Anterior cingulate cortex (tissue), 58 donors: Measurements from ENCODE around the gene DNAH6.
"Not testable (repeated sequence)": the region's sequence is repeated elsewhere in the genome, so short reads cannot be mapped to it uniquely, and the experiment has no call there.

Experiments
- DNase-seq, 58 donors: peaks; one replicate each; lab custom pipeline; 2025; lab: John Stamatoyannopoulos, UW

Gene DNAH6, protein sequence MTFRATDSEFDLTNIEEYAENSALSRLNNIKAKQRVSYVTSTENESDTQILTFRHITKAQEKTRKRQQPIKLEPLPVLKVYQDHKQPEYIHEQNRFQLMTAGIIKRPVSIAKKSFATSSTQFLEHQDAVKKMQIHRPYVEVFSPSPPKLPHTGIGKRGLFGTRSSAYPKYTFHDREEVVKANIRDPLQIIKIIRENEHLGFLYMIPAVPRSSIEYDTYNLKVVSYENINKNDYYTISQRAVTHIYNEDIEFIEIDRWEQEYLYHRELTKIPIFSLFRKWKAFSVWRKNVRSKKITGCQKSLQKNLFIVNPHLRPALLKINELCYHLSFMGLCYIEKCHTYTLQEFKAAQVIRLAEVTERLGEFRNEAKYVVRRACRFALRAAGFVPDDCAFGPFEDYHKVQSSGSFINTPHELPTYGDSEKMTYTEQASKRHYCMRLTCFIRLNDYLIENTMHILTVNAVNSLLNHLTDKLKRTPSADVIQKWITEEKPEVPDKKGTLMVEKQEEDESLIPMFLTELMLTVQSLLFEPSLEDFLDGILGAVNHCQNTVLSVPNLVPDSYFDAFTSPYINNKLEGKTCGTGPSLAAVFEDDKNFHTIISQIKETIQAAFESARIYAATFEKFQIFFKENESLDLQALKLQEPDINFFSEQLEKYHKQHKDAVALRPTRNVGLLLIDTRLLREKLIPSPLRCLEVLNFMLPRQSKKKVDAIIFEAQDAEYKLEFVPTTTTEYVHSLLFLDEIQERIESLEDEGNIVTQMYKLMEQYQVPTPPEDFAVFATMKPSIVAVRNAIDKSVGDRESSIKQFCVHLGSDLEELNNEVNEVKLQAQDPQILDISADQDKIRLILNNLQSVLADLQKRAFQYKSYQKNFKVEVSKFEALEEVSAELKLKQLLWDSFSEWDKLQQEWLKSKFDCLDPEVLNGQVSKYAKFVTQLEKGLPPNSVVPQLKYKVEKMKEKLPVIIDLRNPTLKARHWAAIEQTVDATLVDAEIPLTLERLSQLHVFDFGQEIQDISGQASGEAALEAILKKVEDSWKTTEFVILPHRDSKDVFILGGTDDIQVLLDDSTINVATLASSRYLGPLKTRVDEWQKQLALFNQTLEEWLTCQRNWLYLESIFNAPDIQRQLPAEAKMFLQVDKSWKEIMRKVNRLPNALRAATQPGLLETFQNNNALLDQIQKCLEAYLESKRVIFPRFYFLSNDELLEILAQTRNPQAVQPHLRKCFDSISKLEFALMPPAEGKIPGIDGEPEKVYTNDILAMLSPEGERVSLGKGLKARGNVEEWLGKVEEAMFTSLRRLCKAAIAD (N-terminal part only)

GRCh38 chr2:84516234-84516986 lies at the start of gene DNAH6:
Gene DNAH6 (plus strand): TSS chr2:84516498. CDS start chr2:84517827, 1,329 bp downstream.
- DNase-seq, result peak; percentile 38 to 96 (median 86)

DNA sequence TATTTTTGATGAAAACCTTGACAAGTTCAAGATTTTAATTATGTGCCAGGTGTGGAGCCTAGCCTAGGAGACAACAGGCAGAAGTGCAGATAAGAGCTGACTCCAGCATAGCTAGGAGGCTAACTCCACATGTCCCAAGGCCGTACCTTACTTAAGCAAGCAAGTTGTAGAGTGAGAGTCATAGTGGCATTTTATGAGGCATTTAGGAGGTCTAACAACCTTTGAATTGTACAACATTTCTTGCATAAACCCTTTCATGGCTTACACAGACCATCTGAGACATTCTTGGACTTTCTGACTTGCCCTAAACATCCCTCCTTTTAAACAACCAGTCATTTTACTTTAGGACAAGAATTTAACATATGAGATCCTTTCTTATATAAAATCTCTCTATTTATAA lies 48.9 kb upstream of the DNAH6 start:
- no peak for DNase-seq

- DNase-seq, result not testable (repeated sequence)
Measured at GRCh38 chr2:84472423-84472822, 43.9 kb upstream of the DNAH6 start.

GRCh38 chr2:84472856-84473565 lies 43.3 kb upstream of the DNAH6 start:
- DNase-seq, result no peak

DNA sequence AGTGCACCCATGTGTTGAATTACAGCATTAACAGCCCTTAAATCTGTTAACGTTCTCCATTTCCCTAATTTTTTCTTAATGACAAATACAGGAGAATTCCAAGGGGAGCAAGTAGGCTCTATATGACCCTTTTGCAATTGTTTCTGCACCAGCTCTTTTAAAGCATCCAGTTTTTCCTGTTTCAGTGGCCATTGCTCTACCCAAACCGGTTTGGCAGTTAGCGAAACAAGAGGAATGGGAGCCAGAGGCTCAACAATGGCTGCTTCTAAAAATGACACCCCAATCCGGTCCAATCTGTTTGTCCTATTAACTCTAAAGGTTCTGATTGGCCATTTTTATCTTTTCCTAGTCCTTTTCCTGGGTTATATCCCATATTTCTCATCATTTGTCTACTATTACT lies 42.1 kb upstream of the DNAH6 start:
- no peak for DNase-seq

DNA sequence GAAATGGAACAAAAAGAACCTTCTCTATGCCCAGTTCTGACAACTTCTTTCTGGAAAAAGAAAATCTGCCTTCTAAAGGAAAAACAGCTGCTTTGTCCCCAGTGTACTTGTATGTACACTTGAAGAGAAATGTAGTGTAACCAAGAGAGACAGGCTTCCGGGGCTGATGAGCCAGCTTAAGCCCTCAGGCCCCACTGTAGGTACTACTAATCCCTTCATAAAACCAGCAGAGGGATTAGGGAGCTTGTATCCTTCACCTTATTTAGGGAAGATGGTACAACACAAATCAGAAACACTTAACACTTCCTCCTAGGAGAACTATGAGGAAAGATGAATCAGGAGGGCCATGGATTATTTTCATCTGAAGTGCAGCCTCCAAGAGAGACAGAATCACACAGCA lies 38.4 kb upstream of the DNAH6 start:
- no peak for DNase-seq

GRCh38 chr2:84478867-84479266 lies 37.4 kb upstream of the DNAH6 start:
- no peak for DNase-seq

- no peak for DNase-seq
Measured at GRCh38 chr2:84481702-84482101, 34.6 kb upstream of the DNAH6 start.

DNA sequence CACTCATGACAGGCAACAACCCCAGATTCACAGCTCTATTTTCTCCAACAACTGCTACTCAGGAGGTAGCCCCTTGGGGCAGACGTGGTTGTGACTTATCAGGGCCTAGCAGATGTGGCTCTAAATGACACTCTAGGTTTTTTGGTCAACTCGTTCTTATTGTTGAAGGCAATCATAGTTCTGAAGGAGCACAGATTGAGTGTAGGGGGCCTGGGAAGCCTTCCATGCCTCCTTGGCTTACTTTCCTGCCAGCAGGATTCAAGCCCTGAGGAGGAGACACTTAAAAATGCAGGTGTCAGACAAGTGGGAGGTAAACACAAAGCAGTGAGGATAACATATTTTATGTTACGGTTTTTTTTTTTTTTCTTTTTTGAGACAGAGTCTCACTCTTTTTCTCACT lies 33.7 kb upstream of the DNAH6 start:
- DNase-seq, result peak in 23 of 58 donors; percentile 2 to 76 (median 23)

DNA sequence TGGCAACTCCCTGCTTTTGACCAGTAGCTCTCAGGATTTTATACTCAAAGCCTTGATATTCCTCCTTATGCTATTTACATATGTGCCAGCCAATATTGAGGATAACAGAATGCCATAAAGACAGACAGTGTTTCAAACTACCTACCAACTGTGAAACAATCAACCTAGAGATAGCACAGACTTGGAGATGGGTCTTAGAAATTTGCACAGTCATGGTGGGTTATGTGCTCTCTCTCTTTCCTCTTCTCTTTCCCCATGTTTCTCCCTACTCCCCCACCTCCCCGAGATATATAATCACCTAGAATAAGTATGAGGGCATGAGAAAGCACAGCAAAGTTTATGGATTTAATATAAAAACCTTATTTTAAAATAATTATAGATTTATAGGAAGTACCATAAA lies 33.0 kb upstream of the DNAH6 start:
- no peak for DNase-seq

DNA sequence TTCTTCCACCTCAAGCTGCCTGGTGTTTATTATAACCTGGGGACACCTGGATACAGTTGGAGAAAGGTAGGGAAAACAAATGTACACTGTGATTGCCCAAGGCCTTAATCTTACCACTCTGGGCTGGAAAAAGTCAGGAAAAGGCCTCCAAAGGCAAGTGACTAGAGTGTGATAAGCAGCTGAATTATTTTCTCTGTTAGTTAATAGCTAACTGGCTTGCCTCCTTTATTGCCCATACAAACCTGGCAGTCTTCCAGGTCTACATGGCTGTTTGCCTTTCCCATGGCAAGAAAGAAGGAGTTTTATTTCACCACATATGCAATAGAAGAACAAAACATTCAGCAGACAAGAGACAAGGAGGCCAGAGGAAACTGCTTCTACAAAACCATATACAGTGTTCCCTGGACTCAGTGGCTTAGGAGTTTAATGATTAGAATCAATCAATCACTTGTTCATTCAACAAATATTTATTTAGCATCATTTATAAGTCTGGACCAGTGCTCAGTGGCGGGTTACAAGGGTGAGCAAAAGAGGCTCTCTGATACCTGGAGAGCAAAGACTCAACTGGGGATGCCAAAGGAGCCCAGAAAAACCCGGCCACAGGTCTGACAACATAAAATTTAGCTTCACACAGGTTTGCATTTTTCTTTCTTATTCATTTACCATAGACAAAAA lies 29.7 kb upstream of the DNAH6 start:
- DNase-seq, result no peak

GRCh38 chr2:84487298-84487996 lies 28.9 kb upstream of the DNAH6 start:
- no peak for DNase-seq

GRCh38 chr2:84491256-84491655 lies 25.0 kb upstream of the DNAH6 start:
- DNase-seq, result no peak

DNA sequence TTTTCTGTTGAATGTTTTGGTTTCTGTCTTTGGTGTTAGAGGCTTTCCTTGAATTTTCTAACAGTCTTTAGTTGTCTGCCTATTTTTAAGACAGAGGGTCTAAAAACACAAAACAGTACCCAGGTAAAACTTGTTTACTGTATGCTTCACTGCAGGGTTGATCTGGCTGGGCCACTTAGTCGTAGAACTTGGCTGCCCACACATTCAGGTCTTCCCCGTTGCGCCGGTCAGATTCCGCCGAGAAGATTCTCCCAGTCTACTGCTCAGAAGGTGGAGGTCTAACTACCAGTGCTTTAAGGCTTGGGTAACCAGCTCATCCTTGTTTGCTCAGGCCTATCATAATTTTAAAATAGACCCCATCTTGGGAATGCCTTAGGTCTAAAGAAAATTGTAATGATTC lies 24.6 kb upstream of the DNAH6 start:
- no peak for DNase-seq

GRCh38 chr2:84492571-84492970 lies 23.7 kb upstream of the DNAH6 start:
- no peak for DNase-seq

DNA sequence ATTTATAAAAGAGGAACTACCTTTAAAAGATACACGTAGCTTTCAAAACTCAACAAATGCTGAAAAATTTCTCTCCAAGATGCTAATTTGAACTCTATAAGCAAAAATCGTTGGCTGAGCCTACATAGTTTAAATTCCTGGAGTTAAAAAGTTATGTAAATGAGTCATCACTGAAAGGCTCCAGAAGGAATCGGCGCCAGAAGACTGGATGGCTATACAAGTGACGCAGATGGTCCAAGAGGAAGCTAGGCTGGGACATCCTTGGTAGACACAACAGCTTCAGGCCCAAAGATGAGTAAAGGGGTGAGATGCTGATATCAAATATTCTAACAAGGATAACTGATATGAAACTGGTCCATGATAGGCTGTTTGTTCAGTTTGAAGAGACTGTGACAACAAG lies 22.8 kb upstream of the DNAH6 start:
- DNase-seq, result peak in 3 of 58 donors; percentile 8 to 33 (median 11)

GRCh38 chr2:84494070-84494469 lies 22.2 kb upstream of the DNAH6 start:
- no peak for DNase-seq

GRCh38 chr2:84495539-84496146 lies 20.7 kb upstream of the DNAH6 start:
- DNase-seq, result peak in 2 of 58 donors; percentile 30 to 58
